HG03565 (cell line): ENCODE data around the gene WDR59.
A peak's percentile ranks its signal among the peaks of the same experiment; 100 is the strongest.

Experiments
- ATAC-seq: cut with Tn5 transposase; IDR thresholded peaks from one replicate; pipeline ENCODE4 v1.9.1; 2021; ENCODE audit warnings: mild to moderate bottlenecking, moderate library complexity; ENCODE audit not compliant: unreplicated experiment

The WDR59 gene

GRCh38 chr16:74987027-74987681 lies 2.2 kb upstream of the WDR59 start:
- no peak for ATAC-seq

- ATAC-seq, result no peak
Observed at GRCh38 chr16:74984194-74984528, 762 bp downstream of the WDR59 start.

- ATAC-seq, result no peak
Observed at GRCh38 chr16:74982256-74982655, 2.7 kb downstream of the WDR59 start.

GRCh38 chr16:74975591-74975990 lies 9.3 kb downstream of the WDR59 start:
- no peak for ATAC-seq

- no peak for ATAC-seq
Observed at GRCh38 chr16:74973304-74973703, 11.6 kb downstream of the WDR59 start.

GRCh38 chr16:74954763-74955162 lies 30.2 kb downstream of the WDR59 start:
- no peak for ATAC-seq

GRCh38 chr16:74951681-74952080 lies 33.2 kb downstream of the WDR59 start:
- no peak for ATAC-seq

- no peak for ATAC-seq
Observed at GRCh38 chr16:74951206-74951605, 33.7 kb downstream of the WDR59 start.

GRCh38 chr16:74950511-74950910 lies 34.4 kb downstream of the WDR59 start:
- no peak for ATAC-seq

GRCh38 chr16:74949309-74949708 lies 35.6 kb downstream of the WDR59 start:
- ATAC-seq, result no peak

GRCh38 chr16:74944466-74944865 lies 40.5 kb downstream of the WDR59 start:
- no peak for ATAC-seq

GRCh38 chr16:74942977-74943918 lies 41.7 kb downstream of the WDR59 start:
- no peak for ATAC-seq

- no peak for ATAC-seq
Observed at GRCh38 chr16:74942566-74942965, 42.4 kb downstream of the WDR59 start.

- ATAC-seq, result no peak
Observed at GRCh38 chr16:74939688-74940087, 45.2 kb downstream of the WDR59 start.

GRCh38 chr16:74936902-74937560 lies 47.9 kb downstream of the WDR59 start:
- ATAC-seq, result peak; percentile 79

- ATAC-seq, result no peak
Observed at GRCh38 chr16:74931445-74931844, 53.5 kb downstream of the WDR59 start.

GRCh38 chr16:74929636-74930035 lies 55.3 kb downstream of the WDR59 start:
- ATAC-seq, result no peak

GRCh38 chr16:74926805-74927204 lies 58.1 kb downstream of the WDR59 start:
- ATAC-seq, result no peak

GRCh38 chr16:74923766-74924460 lies 61.0 kb downstream of the WDR59 start:
- ATAC-seq, result no peak

- ATAC-seq, result no peak
Observed at GRCh38 chr16:74922150-74923138, 62.5 kb downstream of the WDR59 start.
